Stimulated activated CD8-positive, alpha-beta memory T cell treated with anti-CD3 and anti-CD28 coated beads, Interleukin-4, amount 100 ng/mL, for 1 hour (primary cell): ENCODE measurements around the gene ASPSCR1.

Experiments
- DNase-seq, 2 donors: peaks; one replicate each; pipeline ENCODE4 v3.0.0-alpha.2; 2020; ENCODE audit warnings: low read depth in 2 of 2, low spot score in 1 of 2

ASPSCR1 gene

DNA sequence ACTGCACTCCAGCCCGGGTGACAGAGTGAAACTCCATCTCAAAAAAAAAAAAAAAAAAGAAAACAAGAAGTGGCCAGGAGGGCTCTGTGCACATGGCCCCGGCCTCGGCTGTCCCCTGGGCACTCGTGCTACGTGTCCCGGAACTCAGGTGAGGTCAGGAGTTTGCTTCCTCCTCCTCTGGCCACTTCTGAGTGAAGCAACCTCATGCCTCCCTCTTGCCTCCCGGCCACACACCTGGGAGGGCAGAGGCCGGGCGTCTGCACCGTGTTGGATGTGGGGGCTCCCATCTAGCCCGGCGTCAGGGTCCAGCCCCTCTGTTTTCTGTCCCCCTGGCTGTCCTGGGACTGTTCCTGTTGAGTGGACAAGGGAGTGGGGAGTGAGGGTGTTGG is 22.2 kb downstream of the ASPSCR1 start:
- DNase-seq = no peak

DNA sequence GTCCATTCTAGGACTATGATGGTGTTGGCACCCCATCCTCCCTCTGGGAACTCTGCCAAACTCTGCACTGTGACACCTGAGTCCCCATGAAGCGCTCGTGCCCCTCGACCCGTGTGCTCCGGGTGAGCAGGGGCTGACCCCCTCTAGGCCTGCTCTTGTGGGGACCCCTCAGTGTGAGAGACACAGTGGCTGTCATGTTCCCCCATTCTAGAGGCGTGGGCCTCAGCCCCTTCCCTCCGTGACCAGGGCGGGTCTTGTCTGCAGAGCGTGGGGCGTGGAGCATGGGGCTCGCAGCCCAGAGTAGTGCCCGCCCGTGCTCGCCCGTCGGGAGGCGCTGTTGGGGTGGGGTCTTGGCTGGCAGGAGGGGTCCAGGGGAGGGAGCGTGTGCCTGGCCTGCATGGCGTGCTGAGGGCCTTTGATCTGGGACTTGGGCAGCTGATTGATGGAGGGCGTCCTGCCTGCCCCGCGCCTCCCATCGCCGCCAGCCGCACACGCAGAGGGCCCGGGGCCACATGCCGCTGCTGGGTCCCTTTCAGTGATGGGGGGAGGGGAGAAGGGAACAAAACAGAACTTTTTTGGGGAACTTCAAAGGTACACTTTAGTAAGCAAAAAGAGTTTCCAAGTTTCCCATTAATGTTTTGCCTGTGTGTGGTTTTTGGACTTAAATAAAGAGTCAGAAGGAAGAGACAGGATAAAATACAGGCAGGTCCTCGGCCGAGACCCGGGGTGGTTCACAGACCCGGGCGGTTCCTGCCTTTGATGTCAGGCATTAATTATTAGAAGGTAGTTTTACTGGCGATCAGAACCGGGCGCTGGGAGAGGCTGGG is 22.8 kb downstream of the ASPSCR1 start:
- DNase-seq = no peak

GRCh38 chr17:82000803-82001570 is 23.6 kb downstream of the ASPSCR1 start:
- DNase-seq = no peak

- no peak for DNase-seq
Observed at GRCh38 chr17:82001571-82002056, 24.2 kb downstream of the ASPSCR1 start.

GRCh38 chr17:82003411-82004381 is 26.3 kb downstream of the ASPSCR1 start:
- no peak for DNase-seq

DNA sequence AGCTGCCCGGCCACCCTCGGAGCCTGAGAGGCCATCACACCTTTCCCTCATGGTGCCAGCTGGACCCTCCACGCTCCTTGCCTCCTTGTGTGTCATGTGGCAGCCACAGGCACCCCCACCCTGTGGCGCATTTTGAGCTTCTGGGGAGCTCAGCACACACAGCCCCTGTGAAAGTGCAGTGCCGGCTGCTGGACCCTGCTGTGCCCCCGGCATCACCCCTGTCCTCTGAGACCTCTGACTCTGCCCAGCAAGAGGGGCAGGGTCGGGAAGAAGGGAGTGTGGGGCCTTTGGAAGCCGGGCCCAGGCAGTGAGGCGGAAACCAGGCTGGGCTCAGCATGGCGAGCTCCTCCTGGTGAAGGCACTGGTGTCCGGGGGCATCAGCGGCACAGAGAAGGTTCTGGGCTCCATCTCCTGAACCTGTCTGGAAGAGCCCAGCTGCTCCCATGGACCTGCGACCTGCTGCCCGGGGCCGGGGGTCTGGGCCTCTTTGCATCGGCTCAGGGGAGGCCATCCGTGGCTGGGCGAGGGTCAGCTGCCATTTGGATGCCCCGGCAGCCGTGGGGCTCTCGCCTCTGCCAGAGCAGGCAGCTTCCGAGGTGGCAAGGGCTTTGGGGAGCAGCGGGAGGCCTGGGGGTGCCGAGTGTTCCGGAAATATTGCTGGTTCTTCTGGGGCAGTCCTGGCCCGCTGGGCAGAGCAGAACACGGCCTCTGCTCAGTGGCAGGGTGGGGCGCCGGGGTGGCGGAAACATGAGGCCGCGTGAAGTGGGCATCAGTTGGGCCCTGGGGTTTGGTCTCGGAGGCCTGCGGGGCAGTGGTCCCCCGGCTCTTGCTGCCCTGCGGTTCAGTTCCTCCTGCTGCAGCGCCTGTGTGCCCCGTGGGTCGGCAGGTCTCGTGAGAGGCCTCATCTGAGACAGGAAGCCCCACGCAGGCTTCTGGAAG is 27.4 kb downstream of the ASPSCR1 start:
- no peak for DNase-seq

DNA sequence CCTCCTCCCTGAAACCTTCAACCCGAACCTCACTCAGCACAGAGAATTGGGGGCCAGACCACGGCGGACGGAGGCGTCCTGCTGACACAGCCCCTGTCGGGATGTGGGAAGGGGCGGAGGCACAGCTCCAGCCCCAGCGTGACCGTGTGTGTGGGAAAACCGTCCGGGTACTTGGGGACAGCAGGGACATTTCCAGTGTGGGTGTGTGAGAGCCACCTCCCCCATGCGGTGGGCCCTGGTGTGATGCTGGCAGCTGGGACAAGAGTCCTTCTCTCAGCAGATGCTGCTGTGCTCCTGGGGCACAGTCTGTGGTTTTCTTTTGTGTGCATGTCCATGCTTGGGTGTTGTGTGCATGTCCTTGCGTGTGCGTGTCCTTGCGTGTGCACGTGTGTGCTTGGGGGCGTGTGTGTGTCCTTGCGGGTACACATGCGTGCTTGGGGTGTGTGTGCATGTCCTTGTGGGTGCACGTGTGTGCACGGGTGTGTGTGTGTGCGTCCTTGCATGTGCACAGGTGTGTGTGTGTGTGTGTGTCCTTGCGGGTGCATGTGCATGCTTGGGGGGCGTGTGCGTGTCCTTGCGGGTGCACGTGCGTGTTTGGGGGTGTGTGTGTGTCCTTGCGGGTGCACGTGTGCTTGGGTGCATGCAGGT is 28.4 kb downstream of the ASPSCR1 start:
- no peak for DNase-seq

DNA sequence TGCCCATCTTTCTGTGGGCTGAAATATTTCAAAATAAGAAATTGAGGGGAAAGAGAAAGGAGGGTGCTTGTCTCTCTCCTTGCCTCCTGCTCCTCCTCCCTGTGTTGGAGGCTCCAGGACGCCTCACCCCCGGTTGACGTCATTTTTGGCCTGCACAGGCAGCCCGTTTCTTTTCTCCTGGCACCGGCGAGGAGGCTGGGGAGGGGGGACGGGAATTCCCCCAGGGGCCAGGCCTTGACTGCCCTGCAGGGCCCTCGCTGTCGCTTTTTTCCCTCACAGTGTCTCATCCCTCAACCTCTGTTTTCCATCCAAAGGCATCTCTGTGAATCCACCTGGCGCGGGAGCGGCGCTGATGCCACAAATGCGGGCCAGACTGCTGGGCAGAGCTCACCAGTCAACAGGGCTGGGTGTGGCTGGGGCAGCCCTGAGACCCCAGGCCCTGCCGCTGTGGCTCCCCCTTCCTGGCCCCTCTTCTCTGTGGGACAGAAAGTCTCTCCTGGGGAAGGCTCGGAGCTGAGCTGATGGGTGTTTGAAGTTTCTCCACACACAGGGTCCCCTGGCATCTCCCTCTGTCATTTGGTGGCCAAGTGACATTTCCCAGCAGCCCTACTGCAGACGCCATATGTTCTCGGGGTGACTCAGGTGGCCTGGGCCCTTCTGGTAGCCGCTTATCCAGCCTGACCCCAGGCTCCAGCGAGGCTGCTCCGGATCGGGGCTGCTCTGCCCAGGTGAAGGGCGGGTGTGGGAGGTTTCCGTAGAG is 29.2 kb downstream of the ASPSCR1 start:
- DNase-seq = no peak

DNA sequence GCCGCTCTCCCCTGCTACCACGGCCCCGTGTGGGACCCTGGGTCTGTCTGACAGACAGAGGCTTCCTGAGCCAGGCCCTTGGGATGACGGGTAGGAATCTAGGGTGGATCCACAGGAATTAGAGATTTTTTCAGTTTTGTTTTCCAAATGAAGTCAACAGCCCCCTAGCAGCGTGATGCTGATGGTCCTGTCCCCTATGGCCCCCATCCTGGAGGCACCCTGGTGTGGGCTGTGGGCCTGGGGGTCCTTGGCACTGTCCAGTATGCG is 29.7 kb downstream of the ASPSCR1 start:
- no peak for DNase-seq

DNA sequence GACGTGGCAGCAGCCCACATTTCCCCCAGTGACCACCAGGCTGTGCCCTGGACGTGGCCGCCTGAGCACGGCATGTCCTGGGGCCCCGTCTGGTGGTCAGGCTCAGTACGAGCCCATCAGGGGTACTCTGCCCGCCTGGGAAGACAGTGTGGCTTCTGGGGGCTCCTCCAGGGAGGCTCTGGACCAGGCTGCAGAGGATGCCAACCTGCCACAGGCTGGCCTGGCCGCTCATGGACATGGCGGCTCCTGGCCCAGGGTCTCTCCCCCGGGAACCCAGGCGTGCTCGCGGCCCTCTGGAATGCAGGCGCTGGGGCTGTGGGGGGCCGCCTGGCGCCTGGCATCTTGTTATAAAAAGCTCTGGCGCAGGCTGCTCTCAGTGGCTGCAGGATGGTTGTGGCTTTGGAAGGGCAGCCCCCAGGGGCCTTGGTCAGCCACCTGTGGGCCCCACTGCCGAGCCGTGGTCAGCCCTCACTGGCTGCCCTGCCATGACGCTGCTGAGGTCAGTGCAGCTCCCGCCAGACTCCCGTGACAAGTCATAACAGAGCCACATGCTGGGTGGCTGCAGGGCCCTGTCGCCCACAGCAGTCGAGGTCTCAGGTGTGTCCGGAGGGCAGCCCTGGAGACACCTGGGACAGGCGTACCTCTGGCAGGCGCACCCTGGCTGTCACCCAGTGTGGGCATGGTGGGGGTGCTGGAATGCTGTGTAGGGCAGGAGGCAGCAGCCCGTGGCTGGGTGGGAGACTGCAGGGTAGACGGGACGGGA is 30.2 kb downstream of the ASPSCR1 start:
- no peak for DNase-seq

- DNase-seq = no peak
Observed at GRCh38 chr17:82008258-82008940, 31.0 kb downstream of the ASPSCR1 start.

- no peak for DNase-seq
Observed at GRCh38 chr17:82008941-82009405, 31.5 kb downstream of the ASPSCR1 start.

DNA sequence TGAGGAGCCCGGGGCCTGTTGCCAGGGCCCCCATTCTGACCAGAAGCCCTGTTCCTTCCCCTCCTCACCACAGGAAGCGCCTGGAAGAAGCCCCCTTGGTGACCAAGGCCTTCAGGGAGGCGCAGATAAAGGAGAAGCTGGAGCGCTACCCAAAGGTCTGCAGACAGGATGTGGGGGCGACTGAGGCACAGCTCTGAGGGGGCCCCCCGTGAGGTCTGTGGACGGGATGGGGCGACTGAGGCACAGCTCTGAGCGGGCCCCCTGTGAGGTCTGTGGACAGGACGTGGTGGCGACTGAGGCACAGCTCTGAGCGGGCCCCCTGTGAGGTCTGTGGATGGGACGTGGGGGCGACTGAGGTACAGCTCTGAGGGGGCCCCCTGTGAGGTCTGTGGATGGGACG is 32.0 kb downstream of the ASPSCR1 start:
- DNase-seq = no peak

DNA sequence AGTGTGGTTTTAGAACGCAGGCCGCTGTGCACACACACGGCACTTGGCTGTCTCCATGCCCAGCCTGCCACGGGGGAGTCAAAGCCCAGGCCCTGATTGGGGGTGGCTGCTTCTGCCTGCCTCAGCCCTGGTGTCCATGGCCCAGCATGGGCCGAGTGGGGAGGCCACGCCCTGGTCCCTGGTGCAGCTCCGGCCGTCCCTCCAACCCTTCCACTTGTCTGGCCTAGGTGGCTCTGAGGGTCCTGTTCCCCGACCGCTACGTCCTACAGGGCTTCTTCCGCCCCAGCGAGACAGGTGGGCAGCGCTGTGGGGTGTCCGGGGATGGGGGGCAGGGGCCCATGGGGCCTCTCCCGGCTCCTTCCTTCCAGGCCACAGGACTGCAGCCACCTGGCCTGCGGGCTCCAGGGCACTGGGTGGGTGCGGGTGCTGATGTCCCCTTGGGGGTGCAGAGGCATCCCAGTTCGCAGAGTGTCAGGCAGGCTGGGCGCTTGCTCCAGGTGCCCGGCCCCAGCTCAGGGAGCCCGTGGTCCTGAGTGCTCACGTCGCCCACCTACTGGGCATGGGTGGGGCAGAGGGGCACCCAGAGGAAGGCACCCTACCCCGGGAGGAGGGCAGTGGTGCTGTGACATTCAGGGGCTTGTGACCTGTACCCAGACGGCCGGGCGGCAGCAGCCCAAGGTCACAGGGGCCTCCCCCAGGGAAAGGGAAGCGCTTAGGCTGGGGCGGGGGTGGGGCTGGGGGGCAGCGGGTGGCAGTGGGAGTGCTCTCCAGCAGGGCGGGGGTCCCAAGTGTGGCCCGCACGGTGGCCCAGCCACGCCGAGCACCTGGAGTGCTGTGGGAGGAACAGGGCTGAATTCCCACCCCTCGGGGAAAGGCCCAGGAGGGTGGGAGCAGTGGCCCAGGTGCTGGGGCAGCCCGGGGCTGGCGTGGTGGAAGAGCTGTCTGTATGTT is 33.4 kb downstream of the ASPSCR1 start:
- no peak for DNase-seq

DNA sequence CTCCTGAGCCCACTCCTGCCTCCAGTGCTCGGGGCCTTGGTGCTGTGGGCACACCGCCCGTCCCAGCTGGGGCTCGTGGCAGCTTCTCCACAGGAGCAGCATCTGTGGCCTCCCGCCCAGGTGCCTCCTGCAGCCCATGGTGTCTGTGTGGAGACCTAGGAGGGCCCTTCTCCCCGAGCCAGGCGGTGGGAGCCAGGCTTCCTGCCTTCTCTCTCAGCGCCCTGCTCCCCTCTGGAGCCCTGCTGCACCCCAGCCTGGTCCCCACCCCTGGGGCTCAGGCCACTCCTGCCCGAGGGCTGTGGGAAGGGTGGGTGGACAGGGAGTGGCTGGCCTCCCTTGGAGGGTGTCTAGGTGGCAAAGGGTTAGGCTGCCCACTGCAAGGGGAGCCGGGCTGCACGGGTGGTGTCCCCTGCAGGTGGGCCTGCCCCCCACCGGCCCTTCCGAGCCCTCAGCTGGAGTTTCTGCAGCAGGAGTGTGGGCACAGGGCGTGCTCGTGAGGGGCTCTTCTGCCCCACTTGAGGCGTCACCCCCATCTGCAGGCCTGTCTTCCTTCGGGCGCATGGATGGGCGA is 34.3 kb downstream of the ASPSCR1 start:
- DNase-seq = no peak

GRCh38 chr17:82012261-82012639 is 34.8 kb downstream of the ASPSCR1 start:
- no peak for DNase-seq
